T47D (cell line): ENCODE data around the gene ARHGEF37.
A peak's percentile ranks its signal among the peaks of the same experiment; 100 is the strongest.

Source experiments
- DNase-seq, 2 experiments: peaks; one replicate each; pipeline versions ENCODE4 v3.0.0 to v3.0.0-alpha.2; 2011 to 2012; ENCODE audit warnings: low read depth in 1 of 2, low spot score in 1 of 2
- JUND ChIP-seq: IDR thresholded peaks from 2 replicates; pipeline ENCODE4 v1.6.1; 2012; ENCODE audit warnings: low read depth
- in situ Hi-C: cut with HindIII; loops from 2 replicates; pipeline ENCODE4 v1.10.0; 2016; ENCODE audit warnings: low sequenced_read_pairs, low pct_unique_long_range_greater_than_20kb

Gene ARHGEF37

GRCh38 chr5:149671544-149671943 lies 90.2 kb downstream of the ARHGEF37 start:
- in situ Hi-C loops = no loop called here
- no peak for TF ChIP-seq JUND
- peak; percentile 72 to 92 for DNase-seq

GRCh38 chr5:149672701-149673476 lies 91.6 kb downstream of the ARHGEF37 start:
- no peak for TF ChIP-seq JUND
- in situ Hi-C loops = no loop called here
- DNase-seq = peak in 1 of 2 experiments; percentile 64

GRCh38 chr5:149674686-149675085 lies 93.4 kb downstream of the ARHGEF37 start:
- DNase-seq = no peak
- in situ Hi-C loops = no loop called here
- no peak for TF ChIP-seq JUND

- TF ChIP-seq JUND = no peak
- no peak for DNase-seq
- in situ Hi-C loops = no loop called here
These were observed 94.4 kb downstream of the ARHGEF37 start for GRCh38 chr5:149675610-149676201.

- no peak for TF ChIP-seq JUND
- in situ Hi-C loops = no loop called here
- DNase-seq = no peak
These were observed 96.4 kb downstream of the ARHGEF37 start for GRCh38 chr5:149677731-149678130.

GRCh38 chr5:149679876-149680809 lies 98.8 kb downstream of the ARHGEF37 start:
- peak in 1 of 2 experiments; percentile 41 for DNase-seq
- in situ Hi-C loops = no loop called here
- no peak for TF ChIP-seq JUND

- no peak for DNase-seq
- TF ChIP-seq JUND = no peak
- in situ Hi-C loops = no loop called here
These were observed 99.5 kb downstream of the ARHGEF37 start for GRCh38 chr5:149680810-149681221.

- in situ Hi-C loops = no loop called here
- no peak for DNase-seq
- no peak for TF ChIP-seq JUND
These were observed 100.0 kb downstream of the ARHGEF37 start for GRCh38 chr5:149681252-149681651.

- in situ Hi-C loops = no loop called here
- DNase-seq = no peak
- TF ChIP-seq JUND = no peak
These were observed 100.6 kb downstream of the ARHGEF37 start for GRCh38 chr5:149681922-149682321.

GRCh38 chr5:149682532-149683075 lies 101.3 kb downstream of the ARHGEF37 start:
- in situ Hi-C loops = no loop called here
- no peak for TF ChIP-seq JUND
- no peak for DNase-seq

GRCh38 chr5:149683964-149684363 lies 102.7 kb downstream of the ARHGEF37 start:
- TF ChIP-seq JUND = no peak
- no peak for DNase-seq
- in situ Hi-C loops = no loop called here

- no peak for DNase-seq
- in situ Hi-C loops = no loop called here
- no peak for TF ChIP-seq JUND
These were observed 103.1 kb downstream of the ARHGEF37 start for GRCh38 chr5:149684371-149684770.
